H54 (cell line): ENCODE data around the gene DPH3.
A peak's percentile ranks its signal among the peaks of the same experiment; 100 is the strongest.

Experiments
- DNase-seq: peaks from one replicate; pipeline ENCODE4 v3.0.0; 2011; ENCODE audit warnings: low spot score, mixed read lengths; ENCODE audit not compliant: insufficient read length
- FAIRE-seq: peaks from 3 replicates; lab custom pipeline; 2011; peaks lifted over from hg19 to GRCh38; lab: Jason Lieb, UNC
- POLR2A ChIP-seq: IDR thresholded peaks from 2 replicates; pipeline ENCODE4 v1.6.1; 2011; ENCODE audit warnings: low read depth, mild to moderate bottlenecking, low read length

DPH3 gene

DNA sequence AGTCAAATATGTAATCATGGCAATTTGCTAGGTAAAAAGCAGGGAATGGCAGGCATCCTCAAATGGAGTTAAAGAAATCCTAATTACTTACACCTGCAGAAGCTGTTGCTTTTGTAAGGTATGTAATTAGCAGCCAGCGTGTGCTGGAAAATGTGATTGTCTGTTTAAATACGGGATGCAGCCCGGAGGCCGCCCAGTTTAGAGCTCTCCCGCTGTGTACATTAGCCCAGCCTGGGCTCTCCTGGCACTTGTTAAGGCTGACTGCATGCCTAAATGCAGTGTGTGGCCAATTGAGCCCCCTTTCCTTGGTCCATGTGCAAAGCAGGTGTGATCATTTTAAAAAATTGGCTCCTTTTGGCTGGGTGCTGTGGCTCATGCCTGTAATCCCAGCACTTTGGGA is 9.0 kb downstream of the DPH3 start:
- DNase-seq = no peak
- no peak for FAIRE-seq
- no peak for TF ChIP-seq POLR2A

DNA sequence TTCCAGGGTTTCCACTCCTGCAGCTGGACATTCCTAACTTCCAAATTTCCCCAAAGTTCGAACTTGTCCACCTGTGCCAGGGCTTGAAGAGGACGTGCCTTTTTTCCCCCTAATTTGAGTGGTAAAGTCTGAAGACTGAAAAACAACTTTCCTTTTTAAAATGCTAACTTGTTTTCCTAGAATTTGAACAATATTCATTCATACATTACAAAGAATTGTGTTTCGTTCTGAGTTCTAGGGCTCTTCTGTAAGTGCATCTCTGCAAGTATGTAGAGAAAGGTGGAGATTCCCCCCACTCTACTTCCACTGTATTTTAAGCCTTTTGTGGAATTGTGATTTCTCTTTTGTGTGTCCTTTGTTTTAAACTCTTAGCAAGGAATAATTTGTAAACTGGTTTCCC is 9.4 kb downstream of the DPH3 start:
- DNase-seq (no peak), FAIRE-seq (no peak)
- no peak for TF ChIP-seq POLR2A

DNA sequence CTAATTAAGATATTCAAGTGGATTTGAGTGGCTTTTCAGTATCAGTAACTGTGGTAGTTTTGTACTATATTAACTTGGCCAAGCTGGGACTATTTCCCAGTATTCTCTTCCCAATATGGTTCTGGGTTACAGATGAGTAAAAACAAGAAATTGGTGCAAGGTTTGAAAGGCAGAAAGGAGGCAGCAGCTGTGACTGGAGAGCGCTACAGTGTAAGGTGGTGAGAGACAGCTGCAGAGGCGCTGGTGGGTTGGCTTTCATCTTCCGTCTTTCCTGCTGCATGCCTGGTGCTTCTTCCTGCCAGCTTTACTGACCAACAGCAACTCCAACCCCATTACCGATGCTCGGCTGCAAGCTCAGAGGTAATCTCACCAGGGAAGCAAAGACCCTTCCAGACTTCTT is 9.8 kb downstream of the DPH3 start:
- no peak for TF ChIP-seq POLR2A
- no peak for DNase-seq
- FAIRE-seq = no peak

DNA sequence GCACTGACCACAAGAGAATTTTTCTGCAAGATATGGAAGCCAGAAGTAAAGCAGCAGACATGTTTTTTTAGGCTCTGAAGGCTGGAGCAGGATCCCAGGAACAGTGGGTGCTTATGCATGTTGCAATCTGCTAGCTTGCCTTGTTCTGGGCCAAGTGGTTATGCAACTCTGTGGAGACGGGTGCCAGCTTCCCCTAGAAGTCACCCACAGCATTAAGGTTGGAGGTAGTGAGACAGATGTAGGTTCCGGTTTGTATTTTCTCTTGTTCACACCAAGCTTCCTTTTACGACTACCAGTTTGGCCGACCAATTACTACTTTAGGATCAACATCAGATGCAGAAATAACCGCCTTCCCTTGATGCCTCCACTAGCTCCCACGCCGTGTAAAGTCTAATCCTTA is 11.1 kb downstream of the DPH3 start:
- FAIRE-seq (no peak), DNase-seq (no peak)
- no peak for TF ChIP-seq POLR2A

DNA sequence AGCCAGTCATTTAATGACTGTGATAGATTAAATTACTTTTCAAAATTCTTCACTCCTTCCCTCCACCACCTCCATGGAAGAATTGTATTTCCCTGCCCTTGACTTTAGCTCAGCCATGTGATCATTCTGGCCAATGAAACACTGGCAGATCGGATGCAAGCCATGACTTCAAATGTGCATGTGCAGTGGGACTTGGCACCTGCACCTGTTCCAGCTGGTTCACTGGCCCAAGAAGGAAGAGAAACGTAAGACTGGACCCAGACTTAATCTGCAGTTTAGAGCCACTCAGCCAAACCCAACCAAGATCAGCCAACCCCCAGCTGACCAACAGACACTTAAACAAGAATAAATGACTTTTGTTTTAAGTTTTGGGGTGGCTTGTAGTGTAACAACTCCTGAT is 11.8 kb downstream of the DPH3 start:
- no peak for DNase-seq
- TF ChIP-seq POLR2A = no peak
- FAIRE-seq = no peak

DNA sequence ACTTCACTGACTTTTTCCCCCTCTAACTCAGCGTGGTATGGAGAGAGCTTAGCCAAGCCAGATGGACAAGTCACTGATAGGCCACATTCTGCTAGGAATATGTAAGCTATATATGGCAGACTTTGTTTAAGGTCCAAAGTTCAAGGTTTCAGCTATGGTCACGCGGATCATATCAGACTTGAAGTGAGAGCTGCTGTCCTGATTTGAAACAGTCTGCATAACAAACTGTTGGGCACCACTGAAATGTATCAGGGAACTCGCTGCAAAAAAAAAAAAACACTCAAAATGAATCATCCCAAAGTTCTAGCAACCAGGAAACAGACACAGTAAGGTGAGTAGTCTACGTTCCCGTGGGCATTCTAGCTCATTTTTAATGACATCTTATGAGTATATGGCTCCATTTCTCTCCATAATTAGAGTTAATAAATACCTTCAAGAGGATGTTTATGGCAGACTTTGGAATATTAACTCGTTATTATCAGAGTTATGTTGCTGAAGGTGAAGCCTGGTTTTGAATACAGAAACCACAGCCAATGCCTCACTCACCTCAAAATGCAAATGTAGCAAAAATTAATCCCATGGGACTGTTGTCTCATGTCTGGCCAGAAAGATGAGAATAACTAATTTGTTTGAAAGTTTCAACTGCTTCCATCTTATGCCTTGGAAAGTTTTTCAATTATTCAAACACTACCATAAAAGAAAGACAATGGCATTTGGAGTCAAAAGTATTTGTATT is 12.3 kb downstream of the DPH3 start:
- DNase-seq (no peak), FAIRE-seq (no peak)
- TF ChIP-seq POLR2A = no peak

DNA sequence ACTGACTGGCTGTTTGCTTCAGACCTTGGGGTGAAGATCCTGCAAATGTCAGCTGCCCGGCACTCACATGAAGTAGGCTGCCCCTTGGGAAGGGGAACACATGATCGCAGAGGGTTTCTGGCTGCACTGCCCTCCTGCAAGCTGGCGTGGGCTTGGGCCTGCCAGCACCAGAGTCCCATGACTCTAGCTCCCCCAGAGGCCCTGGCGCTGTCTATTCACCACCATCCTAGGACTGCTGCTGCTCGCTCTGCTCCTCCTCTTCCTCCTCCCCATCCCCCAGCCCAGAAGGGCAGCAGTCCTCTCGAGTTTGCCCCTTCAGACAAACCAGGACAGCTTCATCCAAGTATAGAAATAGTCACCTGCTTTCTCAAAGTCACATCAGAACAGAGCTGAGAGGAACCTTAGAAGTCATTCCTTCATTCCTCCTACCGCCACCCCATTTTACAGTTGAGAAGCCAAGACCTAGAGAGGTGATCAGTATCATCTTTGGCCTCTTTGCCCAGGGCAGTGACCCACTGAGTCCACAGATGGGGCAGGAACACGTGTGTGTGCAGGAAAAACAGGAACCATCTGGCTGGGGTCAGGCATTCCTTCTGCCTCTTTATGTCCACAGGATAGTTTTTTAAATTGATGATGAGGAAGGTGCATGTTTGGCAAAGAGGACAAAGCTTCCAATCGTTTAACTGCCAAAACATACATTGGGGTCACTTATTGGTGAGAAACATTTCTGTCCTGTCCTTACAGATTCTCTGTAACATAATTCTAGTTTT is 13.2 kb downstream of the DPH3 start:
- DNase-seq = no peak
- no peak for FAIRE-seq
- no peak for TF ChIP-seq POLR2A

DNA sequence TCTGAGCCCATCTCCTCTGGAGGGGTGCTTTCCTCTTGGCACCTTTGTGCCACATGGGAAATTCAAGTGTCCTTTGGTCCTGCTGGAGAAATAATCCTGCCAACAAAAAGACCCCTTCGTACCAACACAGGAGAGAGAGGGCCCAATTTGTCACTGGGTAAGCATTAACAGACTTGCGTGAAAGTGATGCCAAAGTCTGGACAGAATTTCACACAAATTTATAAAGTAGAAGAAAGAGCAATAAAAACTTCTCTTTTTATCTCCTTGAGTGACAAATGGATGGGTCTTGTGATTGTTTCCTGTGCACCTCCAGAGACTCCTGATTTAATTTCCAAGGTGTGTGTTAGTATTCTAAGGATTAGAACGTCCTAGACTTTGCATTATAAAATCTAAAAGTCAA is 14.9 kb downstream of the DPH3 start:
- DNase-seq (no peak), FAIRE-seq (no peak)
- TF ChIP-seq POLR2A = no peak

DNA sequence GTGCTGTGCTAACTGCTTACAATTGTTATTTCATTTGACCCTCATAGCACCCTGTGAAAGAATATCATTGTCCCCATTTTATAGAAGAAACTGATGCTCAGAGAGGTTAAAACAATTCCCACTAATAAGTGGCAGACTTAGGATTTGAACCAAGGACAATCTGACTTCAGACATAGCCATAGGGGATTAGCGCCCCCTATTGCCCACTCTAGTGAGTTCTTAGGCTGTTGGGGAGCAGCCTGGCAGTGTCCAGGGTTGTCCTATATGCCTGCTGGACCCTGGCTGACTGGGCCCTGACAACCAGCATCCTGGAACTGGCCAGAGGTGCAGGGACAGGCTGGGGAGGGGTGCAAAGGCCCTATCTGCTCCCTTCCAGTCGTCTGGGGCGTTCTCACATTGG is 15.4 kb downstream of the DPH3 start:
- DNase-seq (peak; percentile 38), FAIRE-seq (no peak)
- no peak for TF ChIP-seq POLR2A

DNA sequence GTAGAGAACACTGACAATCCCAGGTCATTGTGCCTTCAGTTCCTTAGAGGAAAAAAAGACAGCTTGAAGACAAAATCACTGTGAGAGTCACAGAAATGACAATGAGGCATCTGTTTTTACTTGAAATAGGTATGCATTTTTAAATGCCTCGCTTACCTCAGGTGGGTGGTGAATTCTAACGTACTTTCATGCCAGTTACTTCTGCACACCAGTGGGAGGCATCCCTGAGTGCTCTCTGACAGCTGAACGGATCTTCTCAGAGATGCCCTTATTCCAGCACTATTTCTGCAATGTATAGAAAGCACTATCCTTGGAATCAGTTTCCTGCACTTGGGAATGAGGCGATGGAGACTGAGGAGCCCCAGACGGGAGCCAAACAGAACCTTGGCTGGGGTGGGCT is 16.2 kb downstream of the DPH3 start:
- DNase-seq (no peak), FAIRE-seq (no peak)
- no peak for TF ChIP-seq POLR2A

DNA sequence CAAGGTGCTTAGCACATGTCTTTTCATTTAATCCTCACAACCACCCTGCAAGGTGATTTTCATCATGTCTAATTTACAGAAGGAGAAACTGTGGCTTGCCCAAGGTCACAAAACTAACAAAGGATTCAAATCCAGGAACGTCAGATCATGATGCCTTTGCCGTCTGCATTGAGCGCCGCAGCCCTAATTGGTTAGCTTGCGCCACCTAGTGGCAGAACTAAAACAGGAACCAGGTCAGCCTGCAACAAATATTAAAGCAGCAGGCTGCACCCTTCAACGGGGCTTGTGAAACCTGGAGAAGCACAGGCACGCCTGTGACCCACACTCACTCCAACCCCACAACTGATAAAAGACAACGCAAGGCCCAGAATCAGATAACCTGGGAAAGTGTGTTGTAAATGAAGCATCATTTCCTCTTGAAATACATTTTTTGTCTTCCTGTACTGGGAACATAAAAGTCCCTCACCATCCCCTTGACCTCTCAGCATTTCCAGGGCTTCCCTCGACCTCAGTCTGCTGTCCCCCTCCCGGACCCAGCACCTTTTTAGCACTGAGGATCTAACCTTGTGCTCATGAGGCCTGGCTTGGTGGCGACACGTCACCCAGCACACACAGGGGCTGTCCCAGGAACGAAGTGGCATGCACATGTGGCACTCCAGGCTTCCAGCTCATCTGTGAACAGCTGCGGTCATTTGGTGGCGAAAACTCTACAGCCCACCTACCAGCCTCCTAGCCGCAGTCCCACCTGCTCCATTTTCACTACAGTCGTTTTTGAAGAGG is 17.3 kb downstream of the DPH3 start:
- peak; percentile 93 for FAIRE-seq
- no peak for TF ChIP-seq POLR2A
- DNase-seq = peak; percentile 47

DNA sequence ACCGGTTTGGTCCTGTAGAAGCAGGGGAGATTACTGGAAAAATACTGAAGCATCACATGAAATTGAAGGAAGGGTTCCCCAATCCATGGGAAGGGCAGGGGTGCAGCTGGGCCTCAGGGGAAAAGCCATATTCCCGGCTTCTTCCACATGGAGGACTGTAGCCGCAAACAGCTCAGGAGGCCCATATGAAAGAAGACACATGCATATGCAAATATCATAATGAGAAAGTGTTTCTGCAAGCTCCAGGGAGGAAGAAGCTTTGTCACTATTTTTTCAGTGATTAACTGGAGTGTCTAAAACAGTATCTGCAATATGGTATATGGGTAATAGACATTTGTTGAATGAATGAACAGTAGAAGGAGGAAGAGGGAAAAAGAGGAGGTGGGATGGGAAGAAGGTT is 19.1 kb downstream of the DPH3 start:
- FAIRE-seq = no peak
- TF ChIP-seq POLR2A = no peak
- DNase-seq = no peak

DNA sequence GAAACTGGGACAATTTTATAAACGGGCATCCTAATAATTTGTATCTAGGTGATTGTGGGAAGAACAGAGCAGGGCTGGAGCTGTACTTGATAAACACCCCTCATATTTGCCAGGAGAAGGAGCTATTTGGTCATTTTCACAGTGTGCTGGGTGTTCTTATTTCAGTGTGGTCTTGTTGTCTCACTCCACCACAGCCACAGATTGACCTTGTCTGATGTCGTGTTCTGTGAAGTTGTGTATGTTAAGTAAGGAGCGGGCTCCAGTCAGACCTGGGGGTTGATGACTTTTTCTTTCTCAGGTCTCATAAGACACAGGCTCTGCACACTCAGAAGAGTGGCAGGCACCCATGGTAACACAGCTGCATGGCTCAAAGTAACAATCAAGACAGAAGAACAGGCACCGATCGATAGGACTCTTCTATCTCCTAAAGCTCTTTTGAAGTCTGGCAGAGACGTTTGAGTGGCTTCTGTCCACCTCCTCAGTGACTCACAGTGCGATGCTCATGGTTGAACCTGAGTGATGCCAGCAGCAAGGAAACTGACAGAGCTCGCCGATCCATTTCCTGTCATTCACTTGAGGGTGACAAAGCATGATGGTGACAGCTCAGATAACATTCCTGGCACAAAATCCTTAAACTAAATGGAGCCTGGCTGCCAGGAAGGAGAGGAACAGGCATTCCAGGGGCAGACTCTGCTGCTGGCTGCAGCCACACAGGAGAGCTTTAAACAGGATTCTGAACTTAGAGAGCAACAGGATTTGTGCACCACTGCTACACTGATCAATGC is 20.8 kb downstream of the DPH3 start:
- DNase-seq = no peak
- TF ChIP-seq POLR2A = no peak
- no peak for FAIRE-seq
